Mammary epithelial cell (primary cell): Measurements from ENCODE around the gene CLEC4A.
"Not testable (repeated sequence)": the region's sequence is repeated elsewhere in the genome, so short reads cannot be mapped to it uniquely, and the experiment has no call there.

Source experiments
- EZH2 ChIP-seq: IDR thresholded peaks from 2 replicates; pipeline ENCODE4 v1.6.1; 2012; ENCODE audit warnings: low read length, inconsistent platforms, borderline replicate concordance
- TF ChIP-seq, protein P1 (sequence below), 2 donors: IDR thresholded peaks in 1 of 2; conservative IDR thresholded peaks in 1 of 2; 2 replicates each; pipeline ENCODE4 v1.5.1; 2011 to 2012; ENCODE audit warnings: inconsistent platforms in 2 of 2, low read length in 2 of 2, mild to moderate bottlenecking in 2 of 2, control low read depth in 1 of 2, low read depth in 1 of 2; ENCODE audit not compliant: insufficient read depth in 1 of 2; ENCODE audit errors: extremely low read depth in 1 of 2

DNA sequence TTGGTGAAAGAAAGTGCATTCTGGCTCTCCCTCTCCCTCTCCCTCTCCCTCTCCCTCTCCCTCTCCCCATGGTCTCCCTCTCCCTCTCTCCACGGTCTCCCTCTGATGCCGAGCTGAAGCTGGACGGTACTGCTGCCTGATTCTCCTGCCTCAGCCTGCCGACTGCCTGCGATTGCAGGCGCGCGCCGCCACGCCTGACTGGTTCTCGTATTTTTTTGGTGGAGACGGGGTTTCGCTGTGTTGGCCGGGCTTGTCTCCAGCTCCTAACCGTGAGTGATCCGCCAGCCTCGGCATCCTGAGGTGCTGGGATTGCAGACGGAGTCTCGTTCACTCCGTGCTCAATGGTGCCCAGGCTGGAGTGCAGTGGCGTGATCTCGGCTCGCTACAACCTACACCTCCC is 59.9 kb downstream of the CLEC4A start:
- TF ChIP-seq, protein P1, sequence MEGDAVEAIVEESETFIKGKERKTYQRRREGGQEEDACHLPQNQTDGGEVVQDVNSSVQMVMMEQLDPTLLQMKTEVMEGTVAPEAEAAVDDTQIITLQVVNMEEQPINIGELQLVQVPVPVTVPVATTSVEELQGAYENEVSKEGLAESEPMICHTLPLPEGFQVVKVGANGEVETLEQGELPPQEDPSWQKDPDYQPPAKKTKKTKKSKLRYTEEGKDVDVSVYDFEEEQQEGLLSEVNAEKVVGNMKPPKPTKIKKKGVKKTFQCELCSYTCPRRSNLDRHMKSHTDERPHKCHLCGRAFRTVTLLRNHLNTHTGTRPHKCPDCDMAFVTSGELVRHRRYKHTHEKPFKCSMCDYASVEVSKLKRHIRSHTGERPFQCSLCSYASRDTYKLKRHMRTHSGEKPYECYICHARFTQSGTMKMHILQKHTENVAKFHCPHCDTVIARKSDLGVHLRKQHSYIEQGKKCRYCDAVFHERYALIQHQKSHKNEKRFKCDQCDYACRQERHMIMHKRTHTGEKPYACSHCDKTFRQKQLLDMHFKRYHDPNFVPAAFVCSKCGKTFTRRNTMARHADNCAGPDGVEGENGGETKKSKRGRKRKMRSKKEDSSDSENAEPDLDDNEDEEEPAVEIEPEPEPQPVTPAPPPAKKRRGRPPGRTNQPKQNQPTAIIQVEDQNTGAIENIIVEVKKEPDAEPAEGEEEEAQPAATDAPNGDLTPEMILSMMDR (conservative IDR thresholded peaks at IDR 0.05 in 1 of 2, IDR thresholded peaks at IDR 0.05 in 1 of 2; ENCODE audit: extremely low read depth in 1 of 2, insufficient read depth in 1 of 2, low read depth in 1 of 2, low read length in 2 of 2): not testable (repeated sequence)
- TF ChIP-seq EZH2: not testable (repeated sequence)
